COLO829 (cell line): Measurements from ENCODE around the gene TMEM218.

Source experiments
- DNase-seq: peaks from one replicate; pipeline ENCODE4 v3.0.0; 2012; ENCODE audit warnings: low spot score

The TMEM218 gene

DNA sequence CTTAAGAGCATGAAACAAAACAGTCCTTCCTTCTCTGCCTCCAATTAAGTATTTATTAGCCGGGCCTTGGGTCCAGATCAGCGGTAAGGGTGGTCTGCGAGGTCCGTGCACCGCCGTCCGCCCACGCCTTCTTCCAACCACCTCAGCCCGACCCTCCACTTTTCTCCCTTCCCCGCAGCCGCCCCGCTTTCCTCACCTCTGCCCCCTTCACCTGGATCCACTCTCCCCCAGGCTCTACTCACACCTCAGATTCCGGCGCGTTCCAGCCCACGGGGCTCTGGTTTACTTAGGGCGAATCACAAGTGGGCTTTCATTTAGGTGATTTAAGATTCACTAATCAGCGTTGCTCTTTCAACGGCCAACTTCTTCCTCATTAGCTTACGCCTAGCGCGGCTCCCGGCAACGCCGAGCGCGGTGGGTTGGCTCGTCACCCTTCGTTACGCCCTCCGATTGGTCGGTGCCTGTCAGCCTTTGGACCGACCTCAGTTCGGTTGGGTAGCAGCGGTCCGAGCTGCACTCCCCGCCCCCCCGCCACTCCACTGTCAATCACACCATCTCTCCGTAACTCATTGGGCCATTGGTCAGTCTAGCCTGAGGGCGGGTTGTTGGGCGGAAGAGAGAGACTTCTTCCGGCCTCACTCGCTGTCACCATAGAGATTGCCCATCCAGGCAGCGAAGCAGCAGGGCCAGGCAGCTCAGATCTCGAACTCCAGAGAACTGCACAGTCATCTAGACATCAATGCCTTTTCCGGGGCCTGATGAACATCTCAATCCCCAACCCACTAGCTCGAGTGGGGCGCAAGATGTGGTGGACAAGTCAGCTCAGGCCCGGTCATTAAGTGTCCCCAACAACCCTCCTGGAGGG lies at the start of gene TMEM218:
TSS of gene TMEM218 (minus strand) at position 284 of the 865 bp plus-strand sequence. CDS start 9,385 bp downstream, outside the sequence.
- DNase-seq: peak; percentile 97

DNA sequence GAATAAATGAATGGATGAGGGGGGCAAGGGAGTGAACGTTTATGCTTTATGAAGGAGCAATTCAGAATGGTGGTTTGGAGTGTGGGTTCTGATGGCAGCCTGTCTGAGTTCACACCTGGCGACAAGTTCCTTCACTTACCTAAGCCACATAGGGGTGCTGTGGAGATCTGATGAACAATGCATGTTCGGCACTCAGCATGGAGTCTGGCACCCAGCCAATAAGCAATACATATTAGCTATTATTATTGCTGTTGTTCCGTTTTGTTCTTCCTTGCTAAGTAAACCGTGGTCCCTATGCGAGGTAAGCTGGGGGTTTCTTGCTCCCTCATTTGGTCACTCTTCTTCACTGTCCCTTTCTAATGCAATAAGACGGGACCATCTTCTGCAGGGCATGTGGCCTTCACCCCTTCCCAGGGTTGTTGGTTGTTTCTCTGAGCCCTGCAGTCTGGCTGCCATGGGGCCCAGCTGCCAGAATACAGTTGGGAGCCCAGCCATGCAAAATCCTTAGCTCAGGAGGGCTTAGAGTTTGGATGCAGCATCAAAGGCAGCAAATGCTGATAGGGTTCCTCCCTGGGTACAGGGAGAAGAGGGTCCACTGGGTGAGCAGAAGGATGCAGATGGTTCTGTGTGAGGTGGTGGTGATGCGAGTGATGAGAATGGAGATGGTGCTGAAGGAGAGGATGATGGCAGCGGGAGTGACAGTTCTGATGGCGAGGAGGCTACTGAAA lies 46.7 kb upstream of the TMEM218 start:
- no peak for DNase-seq

DNA sequence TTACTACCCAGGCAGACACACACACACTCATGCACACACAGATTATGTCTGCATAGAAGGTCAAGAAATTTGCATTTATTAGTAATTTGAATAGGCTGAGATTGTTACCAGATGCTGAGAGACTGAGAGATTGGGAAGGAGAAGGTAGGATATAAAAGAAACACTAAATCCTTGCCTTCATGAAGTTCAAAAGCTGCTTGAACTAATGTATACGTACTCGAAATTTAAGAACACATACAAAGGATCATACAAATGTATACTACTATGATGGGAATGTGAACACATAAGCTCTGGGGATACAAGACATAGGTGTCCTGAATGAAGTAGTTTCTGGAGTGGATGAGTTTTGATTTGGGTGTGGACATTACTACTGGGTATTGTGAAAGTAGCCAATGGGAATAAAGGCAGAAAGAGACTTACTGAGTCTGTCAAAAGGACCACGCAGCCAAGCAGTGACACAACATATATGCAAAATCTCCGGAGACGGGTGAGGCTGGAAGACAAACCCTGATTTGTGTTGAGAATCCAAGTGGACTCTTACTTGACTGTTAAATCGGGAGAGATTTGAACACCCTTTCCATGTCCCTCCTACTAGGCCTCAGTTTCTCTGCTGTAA lies 45.8 kb upstream of the TMEM218 start:
- DNase-seq: no peak

DNA sequence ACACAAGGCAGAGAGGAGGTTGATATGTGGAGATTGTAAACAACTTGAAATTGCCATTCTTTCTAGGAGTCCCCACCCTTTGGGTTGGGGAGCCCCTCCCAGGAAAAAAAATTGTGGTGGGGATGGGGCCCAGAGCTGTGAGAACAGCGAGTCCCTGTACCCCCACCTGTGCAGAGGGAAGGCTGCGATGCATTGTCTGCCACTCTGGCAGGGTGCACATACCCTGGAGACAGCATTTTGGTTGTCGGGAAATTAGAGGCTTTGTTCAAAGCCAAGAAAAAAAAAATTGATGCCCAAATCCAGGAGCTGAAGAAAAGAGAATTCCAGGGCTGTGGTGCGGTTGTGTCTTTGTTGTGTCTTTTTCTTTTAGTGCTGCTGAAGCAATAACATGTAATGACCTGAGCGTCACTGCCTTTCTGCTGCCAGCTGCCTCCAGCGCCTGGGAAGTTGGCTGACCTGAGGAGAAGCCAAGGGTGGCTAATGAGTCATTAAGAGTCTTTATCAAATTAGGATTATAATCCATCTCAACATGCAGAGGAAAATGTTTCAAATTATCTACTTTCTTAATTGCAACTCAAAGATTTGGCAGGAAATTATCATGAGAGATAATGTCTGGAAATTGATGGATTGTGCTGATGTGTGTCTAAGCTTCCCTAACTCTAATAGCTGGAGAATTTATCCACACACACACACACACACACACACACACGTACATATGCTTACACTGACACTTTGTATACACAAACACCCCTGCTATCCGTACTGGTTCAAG lies 45.1 kb upstream of the TMEM218 start:
- DNase-seq: no peak

DNA sequence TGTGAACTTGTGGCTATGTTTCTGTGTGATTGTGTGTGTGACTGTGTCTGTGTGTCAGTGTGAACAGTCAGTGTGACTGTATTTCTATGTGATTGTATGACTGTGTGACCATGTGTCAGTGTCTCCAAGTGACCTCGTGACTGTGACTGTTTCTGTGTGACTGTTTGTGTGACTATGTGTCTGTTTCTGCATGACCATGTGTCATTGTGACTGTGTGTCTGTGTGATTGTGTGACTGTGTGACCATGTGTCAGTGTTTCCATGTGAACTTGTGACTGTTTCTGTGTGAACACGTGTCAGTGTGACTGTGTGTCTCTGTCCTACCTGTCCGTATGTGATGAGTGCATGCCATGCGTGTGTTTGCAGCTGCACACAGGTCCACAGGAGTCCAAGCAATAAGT lies 44.3 kb upstream of the TMEM218 start:
- no peak for DNase-seq

DNA sequence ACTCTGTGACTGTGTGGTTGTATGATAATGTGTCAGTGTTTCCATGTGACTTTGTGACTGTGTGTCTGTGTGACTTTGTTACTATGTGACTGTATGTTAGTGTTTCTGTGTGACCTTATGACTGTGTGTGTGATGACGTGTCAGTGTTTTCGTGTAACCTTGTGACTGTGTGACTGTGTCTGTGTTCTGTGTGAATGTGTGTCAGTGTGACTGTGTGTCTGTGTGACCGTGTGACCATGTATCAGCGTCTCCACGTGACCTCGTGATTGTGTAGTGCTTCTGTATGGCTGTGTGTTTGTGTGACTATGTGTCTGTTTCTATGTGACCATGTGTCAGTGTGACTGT lies 43.6 kb upstream of the TMEM218 start:
- DNase-seq: no peak

DNA sequence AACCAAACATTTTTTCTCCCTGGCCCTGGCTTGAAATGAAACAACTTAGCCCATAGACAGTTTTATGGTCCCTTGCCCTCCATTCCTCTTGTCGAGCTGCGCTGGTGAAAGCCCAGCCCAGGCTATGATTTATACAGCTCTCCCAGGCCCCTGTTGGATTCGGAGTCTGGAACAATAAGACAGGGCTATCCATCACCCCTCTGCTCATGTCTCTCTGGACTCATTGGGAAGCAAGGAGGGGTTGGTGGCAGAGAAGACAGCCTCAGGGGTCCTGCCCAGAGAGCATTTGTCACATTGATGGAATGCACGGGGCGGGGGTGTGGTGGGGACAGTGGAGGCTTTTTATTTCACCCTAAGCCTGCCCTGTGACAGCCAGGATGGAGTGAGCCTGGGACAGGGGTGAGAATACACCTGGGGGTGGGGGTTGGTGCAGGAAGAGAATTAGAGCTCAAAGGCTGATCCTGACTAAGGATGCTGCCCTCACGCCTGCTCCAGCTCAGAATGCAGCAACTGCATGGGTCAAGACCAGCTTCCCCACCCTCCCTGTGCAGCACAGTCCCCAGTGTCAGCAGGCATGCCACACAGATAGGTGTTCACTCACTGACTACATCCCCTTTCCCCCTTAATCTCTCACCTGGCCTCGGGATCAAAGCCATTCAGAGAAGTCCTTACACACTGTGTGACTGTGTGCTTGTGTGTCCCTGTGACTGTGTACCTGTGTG lies 43.1 kb upstream of the TMEM218 start:
- no peak for DNase-seq

DNA sequence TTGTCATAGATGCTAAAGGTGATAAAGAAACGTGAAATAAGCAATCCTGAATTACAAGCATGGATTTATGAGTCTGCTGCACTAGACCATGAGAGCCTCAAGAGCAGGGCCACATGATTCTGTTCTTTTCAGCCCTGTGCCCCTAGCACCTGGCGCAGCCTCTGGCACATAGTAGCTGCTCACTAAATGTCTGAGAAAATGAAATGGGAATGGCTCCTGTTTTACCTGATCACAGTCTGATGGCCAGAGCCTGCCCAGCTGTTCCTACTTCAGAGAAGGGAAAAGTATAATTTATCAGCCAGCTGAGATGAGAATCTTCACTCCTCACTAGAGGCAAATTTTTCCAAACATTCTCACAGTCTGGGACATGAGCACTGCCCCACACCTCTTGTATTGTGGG lies 42.4 kb upstream of the TMEM218 start:
- no peak for DNase-seq

DNA sequence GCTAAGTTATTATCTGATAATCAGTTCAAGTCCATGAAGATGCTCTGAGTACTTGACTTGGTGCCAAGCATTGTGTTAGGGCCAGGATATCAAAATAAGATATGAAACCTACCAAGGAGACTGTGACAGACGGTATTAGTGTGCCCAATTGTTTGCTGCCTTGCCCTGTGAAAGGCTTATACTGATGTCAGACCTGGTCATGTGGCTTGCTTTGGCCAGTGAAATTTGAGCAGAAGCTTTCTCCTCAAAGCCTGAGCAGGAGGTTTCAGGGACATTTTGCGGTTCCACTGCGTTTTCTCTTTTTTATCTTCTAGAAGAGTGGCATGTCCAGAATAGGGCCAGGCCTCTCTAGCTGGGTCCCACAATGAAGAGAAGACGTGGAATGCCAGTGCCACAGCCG lies 37.3 kb upstream of the TMEM218 start:
- DNase-seq: no peak

DNA sequence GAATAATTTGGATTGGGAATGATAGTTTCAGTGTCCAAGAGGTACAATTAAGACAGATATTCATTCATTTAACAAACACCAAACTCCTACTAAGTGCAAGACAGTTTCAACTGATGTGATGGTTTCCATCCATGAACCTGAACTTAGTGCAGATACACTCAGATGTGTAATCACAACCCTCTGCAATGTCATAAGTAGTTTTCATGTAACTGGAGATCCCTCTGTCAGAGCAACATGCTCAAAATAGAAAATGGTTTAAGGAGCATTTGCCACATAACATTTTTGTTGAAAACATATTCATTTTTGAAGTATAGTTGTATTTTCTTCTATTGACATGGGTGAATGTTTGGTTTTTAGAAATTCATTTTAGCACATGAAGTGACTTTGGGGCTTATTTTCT lies 36.6 kb upstream of the TMEM218 start:
- DNase-seq: no peak

DNA sequence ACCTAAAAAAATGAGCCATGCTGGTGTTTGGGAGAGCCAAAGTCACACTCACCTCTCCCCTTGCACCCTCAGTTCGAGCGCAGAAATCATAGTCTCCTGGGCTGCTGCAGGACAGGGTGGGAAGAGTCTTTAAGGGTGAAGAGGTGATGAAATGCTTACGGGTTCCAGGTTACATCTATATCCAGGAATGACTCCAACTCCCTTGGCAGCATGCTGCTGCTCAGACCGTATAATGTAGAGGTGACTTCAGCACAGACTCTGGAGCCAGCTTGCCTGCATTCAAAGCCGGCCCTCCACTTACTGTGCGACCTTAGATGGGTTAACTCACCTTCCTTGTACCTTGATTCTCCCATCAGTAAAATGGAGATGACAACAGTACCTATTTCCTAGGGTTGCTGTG lies 35.9 kb upstream of the TMEM218 start:
- DNase-seq: no peak

DNA sequence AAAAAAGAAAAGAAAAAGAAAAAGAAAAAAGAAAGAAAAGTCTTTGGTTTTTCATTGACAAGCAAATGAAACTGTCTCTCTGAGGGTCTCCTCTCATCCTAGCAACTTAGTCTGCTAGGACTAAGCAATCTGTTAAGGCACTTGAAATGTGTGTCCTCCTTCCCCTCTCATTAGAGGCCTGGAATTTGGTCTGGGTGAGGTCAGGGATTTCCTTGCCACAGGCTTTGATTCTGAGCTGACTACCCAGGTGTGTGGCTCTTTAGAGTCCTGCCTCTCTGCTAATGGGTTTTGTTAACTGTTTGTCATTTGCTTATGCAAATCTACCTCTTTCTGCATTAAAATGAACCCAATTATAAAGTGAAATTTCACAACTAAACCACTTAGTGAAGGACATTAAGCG lies 34.8 kb upstream of the TMEM218 start:
- no peak for DNase-seq

DNA sequence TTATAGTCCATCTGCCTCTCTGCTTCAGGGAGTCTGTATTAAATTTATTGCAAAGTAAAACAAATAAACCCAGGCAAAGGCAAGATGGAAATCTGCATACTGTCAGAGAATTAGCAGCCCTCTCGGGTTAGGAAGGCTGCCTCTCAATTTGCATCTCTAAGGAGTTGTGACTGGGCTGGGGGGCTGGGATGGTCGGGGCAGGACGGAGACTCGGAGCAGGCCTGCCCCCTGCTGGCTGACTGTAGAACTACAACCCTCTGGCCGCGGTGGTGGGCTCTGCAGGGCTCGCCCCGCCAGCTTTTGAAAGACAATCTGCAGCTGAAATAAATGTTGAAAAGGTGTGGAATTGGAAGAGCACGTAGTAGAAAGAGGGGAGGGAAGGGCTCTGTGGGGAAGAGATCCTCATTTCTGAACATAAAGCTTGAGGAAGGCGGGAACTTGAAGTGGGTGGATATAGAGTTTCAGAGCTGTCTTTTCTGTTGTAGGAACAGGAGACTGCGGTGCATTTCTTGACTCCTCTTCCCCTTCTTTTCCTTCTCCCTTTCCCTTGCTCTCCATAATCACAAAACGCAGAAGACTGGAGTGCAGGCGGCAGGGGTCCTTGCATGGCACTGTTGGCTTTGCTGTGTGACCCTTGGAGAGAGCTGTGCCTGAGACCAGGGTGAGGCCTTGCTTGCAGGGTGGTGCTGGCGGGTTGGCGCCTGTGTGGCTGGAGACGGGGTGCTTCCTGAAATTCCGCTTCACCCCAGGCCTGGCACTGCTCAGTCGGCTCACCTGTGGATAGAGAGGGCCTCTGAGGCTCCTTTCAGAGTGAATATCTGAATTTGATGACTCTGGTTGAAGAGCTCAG lies 30.5 kb upstream of the TMEM218 start:
- DNase-seq: no peak

DNA sequence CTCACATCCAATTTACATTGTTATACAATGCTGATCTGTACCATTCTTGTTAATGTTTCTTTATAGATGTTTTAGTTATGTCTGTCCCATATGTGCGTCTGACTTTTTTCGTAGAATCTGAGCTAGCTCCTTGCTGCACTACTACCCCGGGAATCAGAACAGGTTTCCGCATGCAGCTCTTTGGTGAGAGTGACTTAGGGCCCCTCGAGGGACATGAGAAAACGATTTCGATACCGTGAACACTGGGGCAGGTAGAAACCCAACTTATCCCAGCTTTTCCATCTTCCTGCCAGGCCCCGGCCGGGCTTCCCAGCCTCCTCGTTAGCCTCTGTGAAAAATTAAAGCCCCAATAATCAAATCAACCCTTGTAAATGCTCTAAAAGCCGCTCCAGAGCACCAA lies 29.8 kb upstream of the TMEM218 start:
- DNase-seq: no peak

DNA sequence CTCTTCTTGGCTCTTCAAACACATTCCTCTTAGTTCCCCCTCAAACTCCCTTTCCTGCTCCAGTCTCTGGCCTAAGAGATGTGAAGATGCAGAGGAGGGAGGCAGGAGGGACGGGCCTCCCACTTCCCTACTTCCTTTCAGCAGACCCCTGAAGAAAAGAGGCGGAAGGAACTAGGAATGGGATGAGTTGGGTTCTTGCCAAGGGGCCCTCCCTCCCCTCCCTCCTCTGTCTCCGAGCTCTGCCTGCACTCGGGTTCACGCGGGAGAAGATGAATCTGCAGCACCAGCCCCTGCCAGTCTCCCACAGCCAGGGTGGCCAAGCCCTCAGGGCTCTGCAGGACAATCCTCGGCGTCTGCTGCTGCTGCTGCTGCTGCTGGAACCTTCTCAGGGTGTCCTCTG lies 28.8 kb upstream of the TMEM218 start:
- DNase-seq: no peak

DNA sequence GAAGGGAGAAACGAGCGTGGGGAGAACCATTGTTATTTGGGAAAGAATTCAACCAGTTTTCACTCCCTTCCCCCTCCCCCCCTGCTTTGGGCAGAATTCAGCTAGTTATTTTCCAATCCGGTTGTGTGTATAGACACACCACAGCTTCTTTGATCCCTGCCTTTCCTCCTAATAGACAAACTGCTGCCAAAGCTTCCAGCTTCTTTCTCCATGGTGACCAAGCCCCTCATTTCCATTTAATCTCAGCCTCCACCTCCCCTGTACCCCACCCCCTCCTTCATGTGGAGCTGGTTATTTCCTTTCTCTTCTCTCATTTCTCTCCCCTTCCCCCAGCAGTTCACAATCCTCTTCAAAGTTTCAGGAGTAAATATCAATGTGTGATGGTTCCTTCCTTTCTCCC lies 28.4 kb upstream of the TMEM218 start:
- no peak for DNase-seq

DNA sequence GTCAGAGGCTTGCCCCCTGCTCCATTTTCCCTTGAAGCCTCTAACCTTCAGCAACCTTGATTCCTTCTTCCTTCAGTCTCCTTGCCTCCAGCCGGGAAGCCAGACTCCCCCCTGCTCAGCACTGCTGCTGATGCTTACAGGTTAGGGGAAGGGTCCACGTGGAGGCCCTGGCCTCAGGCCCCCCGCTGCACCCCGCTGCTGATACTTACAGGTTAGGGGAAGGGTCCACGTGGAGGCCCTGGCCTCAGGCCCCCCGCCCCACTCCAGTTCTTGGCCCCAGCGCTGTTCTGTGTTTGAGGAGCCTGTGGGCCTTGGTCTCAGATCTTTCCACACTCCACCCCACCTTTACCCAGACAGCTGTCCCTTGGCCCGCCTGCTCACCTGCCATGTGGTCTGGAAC lies 27.5 kb upstream of the TMEM218 start:
- DNase-seq: no peak

DNA sequence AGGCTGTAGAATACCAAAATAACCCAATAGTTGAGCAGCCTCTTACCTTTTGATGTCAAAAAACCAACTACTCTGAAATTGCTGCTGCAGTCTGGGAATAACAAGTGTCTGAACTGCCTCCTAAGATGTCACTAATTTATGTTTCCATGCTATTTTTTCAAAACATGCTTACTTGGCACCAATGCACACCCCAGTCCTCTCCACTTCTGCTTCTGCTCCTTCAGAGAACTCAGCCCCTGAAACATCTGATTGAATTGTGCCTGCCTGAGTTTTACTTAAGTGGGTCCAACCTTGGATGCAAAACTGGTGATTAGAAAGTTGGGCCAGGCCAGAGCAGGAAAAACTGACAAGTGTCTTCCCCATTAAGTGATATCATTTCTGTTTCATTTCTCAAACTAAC lies 24.6 kb upstream of the TMEM218 start:
- no peak for DNase-seq

DNA sequence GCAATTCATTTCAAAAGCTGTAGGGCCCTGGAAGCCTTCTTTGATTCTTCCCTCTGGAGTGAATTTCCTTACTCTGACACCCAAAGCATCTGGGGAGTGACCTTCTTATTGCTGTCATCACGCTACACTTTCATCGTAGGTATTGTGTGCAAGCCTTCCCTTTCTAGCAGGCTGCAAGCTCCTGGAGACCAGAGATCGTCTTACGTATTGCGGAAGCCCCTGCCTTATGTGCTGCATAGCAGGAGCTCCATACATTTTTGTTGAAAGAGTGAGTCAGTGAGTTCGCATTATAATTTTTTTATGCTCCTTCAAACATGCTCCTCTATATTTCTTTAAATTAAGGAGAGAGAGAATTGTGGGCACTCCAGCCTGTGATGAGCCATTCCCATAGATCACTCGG lies 21.2 kb upstream of the TMEM218 start:
- DNase-seq: no peak

DNA sequence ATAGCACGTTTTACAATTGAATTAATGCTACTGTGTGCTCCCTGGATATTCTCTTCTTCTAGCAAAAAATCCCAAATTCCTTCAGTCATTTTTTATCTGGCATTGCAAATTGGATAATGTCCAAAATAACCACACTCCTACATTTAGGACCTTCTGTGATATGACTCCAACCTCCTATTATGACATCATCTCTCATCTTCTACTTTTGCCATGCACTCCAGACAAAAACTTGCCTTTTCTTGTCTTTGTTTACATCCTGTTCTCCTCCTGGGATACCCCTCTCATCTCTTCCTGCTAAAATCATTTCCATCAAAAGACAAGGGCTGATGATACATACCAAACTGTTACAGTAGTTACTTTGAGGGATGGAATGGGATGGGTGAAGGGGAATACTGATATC lies 20.6 kb upstream of the TMEM218 start:
- no peak for DNase-seq
